HG03159 (cell line): Measurements from ENCODE around the gene RHOB.
"Not testable (repeated sequence)": the region's sequence is repeated elsewhere in the genome, so short reads cannot be mapped to it uniquely, and the experiment has no call there.

Experiments
- ATAC-seq: cut with Tn5 transposase; IDR thresholded peaks from one replicate; pipeline ENCODE4 v1.9.1; 2021; ENCODE audit warnings: mild to moderate bottlenecking, moderate library complexity; ENCODE audit not compliant: unreplicated experiment

The RHOB gene

GRCh38 chr2:20451761-20452499 is 5.1 kb downstream of the RHOB start:
- no peak for ATAC-seq

DNA sequence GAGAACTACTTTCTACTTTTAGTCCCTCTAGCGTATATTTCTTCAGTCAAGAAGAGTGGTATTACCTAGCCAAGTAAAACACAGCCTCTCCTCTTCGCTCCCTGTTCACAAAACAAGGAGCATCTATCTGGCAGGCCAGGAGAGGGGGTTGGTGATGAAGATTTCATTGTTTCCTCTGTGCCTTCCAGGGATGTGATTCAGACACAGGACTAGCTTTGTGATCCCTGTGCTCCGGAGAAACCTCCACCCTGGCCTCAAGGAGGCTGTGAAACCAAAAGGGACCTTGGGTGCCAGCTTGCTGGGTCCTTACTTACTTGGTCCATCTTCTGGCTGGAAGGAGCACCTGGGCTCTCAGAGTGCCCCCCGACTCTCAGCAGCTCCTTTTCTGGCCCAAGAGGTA is 5.7 kb downstream of the RHOB start:
- ATAC-seq, result no peak

- ATAC-seq, result no peak
Observed at GRCh38 chr2:20453087-20453486, 6.2 kb downstream of the RHOB start.

DNA sequence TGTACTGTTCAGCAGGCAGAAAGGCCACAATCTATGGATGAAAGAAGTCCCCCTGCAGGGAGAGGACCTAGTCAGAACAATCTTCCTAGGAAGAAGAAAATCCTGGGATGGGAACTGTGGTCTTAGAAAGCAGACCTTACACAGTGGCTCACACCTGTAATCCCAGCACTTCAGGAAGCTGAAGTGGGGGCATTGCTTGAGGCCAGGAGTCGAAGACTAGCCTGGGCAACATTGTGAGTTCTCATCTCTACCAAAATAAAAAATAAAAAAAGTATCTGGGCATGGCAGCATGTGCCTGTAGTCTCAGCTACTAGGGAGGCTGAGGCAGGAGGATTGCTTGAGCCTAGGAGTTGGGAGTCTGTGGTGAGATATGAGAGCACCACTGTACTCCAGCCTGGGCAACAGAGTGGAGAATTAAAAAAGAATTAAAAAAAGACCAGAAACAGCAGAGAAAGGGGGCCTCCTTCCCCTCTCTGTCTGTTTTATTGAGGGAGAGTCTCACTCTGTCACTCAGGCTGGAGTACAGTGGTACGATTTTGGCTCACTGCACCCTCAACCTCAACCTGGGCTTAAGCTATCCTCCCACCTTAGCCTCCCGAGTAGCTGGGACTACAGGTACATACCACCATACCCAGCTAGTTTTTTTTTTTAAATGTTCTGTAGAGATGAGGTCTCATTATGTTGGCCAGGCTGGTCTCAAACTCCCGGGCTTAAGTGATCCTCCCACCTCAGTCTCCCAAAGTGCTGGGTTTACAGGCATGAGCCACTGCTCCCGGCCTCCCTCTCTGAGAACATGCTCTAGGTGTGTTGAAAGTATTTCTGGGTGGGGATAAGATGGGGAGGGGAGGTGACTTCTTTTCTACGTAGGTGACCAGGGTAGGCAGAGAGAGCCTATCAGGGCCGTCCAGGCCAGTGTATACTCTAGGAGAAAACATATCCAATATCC is 7.4 kb downstream of the RHOB start:
- ATAC-seq, result no peak

DNA sequence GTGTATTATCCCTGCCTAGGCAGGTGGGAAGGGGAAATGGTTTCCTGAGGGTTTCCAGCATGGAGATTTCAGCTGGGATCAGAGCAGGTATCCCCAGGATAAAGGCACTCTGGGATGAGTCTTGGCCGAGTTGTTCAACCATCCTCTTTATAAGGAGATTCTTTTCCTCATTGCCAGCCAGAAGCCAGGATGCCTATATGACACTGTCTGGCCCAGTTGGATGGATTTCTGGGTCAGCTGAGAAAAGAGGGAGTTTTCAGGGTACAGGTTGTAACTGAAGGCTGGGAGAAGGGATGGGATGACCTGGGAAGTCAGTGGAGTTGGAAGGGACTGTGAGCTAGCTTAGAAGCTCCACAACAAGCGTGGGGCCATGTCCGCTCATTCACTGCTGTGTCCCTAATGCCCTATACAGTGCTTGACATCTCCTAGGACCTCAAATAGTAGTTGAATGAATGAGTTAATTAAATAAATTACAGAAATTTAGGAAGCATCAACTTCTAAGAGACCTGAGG is 8.3 kb downstream of the RHOB start:
- ATAC-seq, result no peak

DNA sequence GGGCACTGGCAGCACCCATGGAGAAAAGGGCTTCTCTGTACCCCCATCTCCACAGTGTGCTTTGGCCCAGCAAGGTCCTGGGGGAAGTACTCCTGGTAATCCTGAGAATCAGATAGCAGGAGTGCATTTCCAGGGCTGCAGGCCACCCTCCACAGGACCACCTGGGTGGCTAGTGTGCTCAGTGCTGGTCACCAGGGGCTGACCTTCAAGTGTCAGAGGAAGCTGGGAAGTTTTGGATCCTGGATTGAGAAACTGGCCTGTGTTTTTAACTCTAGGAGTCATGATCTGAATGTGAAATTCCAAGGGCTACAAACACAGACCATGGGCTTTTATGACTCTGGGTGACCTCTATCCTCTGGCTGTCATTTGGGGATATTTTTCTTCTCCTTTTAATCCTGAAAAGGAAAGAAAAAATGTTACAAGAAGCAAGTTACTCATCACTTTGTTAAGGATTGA is 9.3 kb downstream of the RHOB start:
- ATAC-seq, result no peak

- ATAC-seq, result no peak
Observed at GRCh38 chr2:20456636-20457426, 10.0 kb downstream of the RHOB start.

DNA sequence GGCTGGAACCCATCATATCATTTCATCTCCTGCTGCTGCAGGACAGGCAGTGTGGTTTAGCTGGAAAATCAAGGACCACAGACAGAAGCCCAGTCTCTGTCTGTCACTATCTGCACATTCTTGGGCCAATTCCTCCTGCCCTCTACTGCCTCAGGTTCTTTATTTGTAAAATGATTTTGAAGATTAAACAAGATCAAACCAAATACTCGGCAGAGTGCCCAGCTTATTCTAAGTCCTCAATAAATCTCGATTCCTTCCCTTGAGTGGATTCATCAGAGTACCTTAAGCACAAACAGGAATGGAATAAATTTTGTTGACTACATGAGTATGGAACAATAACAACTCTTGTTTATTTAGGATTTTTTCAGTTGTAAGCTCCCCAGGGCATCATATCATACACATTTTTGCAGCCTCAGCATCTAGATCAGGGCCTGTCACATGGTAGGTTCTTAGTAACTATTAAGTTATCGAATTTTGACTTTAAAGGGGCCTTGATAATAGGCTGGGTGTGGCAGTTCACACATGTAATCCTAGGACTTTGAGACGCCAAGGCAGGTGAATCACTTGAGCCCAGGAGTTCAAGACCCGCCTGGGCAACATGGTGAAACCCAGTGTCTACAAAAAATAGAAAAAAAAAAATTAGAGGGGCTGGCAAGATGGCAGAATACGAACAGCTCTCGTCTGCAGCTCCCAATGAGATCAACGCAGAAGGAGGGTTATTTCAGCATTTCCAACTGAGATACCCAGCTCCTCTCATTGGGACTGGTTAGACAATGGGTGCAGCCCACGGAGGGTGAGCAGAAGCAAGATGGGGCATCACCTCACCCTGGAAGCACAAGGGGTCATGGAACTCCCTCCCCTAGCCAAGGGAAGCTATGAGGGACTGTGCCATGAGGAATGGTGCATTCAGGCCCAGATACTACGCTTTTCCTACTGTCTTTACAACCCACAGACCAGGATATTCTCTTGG is 11.1 kb downstream of the RHOB start:
- ATAC-seq, result no peak

GRCh38 chr2:20458737-20459484 is 12.0 kb downstream of the RHOB start:
- ATAC-seq, result not testable (repeated sequence)

- no peak for ATAC-seq
Observed at GRCh38 chr2:20465716-20466394, 19.0 kb downstream of the RHOB start.

DNA sequence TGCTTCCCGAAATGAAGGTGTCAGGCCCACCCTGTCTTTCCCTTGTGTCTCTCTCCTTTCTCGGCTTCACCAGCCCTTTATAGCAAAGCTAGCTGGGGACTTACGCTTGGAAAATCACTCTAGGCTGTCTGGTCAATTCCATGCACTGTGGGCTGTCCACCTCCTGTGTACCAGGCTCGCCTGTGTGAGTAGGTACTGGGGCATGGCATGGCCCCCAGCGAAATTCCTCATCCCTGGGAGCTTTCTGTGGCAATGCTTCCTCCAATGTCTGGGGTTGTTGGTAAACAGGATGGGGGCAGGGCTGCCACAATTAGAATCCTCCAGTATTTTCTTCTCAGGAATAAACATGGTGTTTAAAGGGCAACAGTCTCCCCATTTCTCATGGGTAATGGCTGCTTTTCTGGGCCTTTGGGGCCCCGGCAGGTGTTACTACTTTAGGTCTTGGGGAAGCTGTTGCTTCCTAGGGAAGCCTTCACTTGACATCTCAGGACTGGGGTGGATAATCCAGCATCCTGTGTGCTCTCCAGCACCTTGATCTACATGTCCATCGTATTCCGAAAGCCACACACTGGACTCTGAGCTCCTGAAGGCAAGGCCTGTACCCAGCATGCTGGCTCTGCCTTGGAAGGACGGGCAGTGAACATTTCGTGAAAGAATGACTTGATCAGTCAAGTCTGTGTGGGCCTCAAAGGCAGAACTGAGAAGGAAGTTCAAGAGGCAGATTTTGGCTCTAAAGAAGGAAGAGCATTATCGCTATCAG is 21.1 kb downstream of the RHOB start:
- no peak for ATAC-seq

DNA sequence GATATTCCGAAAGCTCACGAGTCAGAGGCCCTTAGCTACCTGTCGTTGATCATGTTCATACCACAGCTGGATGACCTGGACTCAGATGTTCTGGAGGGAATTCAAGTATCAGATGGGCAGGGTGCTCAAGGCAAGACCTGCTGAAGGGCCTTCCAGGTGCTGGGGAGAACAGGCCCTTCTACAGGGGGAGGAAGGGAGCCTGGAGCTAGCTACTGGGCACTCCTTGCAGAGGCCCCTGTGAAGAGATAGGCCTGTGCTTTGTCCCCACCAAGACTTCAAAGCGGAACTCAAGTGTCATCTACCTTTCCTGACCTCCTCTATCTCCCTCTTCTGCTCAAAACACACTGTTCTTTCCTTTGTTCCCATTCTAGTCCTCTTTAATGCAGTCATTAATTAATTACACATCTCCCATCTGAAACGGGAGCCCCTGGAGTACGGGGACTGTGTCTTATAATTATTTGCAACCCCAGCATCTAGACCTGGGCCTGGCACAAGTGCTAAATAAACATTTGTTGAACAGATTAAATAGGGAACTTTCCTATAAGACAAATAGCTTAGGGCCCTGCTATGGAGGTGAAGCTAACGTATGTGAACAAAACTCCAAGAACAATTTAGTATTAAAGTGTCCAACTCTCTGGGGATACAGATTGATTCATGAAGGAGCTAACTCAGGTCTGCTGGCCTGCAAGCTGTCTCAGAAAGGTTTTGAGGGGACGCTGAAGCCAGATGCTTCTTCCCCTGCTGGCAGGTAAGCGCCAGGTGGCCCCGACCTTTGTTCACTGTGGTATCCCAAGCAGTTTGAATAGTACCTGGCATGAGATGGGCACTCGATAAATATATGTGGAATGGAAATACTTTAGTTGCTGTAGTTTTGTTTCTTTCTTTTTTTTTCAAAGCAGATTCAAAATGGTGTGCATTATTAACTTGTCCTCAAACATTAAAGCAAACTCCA is 22.0 kb downstream of the RHOB start:
- no peak for ATAC-seq

DNA sequence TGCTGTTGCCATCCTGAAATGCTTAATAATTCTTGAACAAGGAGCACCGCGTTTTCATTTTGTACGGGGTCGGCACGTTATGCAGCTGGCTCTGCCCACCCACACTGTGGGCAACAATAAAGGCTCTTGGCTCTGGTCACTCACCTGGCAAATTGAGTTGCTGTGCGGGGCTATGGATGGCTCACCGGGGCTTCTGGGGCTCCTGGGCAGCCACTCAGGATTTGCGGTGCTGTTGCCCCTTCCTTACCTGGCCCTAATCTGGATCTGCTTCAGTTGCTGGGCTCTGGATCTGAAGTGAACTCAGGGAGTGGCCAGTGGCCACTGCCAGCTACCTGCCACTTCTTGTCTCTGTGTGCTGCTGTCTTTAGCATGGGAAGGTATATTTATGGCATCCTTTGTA is 22.7 kb downstream of the RHOB start:
- no peak for ATAC-seq

DNA sequence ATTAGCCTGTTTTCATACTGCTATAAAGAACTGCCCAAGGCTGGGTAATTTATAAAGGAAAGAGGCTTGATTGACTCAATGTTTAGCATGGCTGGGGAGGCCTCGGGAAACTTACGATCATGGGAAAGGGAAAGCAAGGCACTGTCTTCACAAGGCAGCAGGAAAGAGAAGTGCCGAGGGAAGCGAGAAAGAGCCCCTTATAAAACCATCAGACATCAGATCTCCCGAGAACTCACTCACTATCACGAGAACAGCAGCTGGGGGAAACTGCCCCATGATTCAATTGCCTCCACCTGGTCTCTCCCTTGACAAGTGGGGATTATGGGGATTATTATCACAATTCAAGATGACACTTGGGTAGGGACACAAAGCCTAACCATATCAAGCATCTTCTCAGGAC is 23.3 kb downstream of the RHOB start:
- no peak for ATAC-seq

- no peak for ATAC-seq
Observed at GRCh38 chr2:20471148-20471547, 24.3 kb downstream of the RHOB start.

- no peak for ATAC-seq
Observed at GRCh38 chr2:20471902-20472559, 25.2 kb downstream of the RHOB start.
